Lower leg skin (tissue), 4 donors: ENCODE results near the gene MAP4K3. TPM values are rescaled to one million over a fixed set of nuclear protein-coding genes. Genes with fewer than 3 reads are reported as not detected.

Source experiments
- DNase-seq, 2 donors: peaks; one replicate each; pipeline ENCODE4 v3.0.0-alpha.2; 2019; ENCODE audit warnings: low spot score in 2 of 2
- H3K4me3 ChIP-seq: fragments of 200-600 bp; sonication (generic); 2 replicates; pipeline ENCODE4 v1.5.1; 2017; ENCODE audit warnings: mild to moderate bottlenecking, low read depth; ENCODE audit not compliant: poor library complexity, severe bottlenecking
- CTCF ChIP-seq, 3 donors: fragments of 450-650 bp; IDR thresholded peaks; one replicate each; pipeline ENCODE4 v1.5.1; 2016; ENCODE audit warnings: antibody characterized with exemption in 3 of 3, mild to moderate bottlenecking in 3 of 3, moderate library complexity in 2 of 3
- POLR2A ChIP-seq, 2 donors: fragments of 450-650 bp; IDR thresholded peaks; one replicate each; pipeline ENCODE4 v1.6.1; 2016 to 2017; ENCODE audit warnings: antibody characterized with exemption in 2 of 2, mild to moderate bottlenecking in 1 of 2, moderate library complexity in 1 of 2
- WGBS, 2 donors: methylation state at CpG; one replicate each; pipeline ENCODE4 v1.1.5; 2018; 5-methylcytosine and 5-hydroxymethylcytosine counted together
- intact Hi-C: fragments of 100-400 bp; cut with DNase I; formaldehyde crosslinking; loops from one replicate; pipeline ENCODE4 v1.15.0; 2023; ENCODE audit warnings: low total_unique reads
- total RNA-seq, 4 donors: library from RNA; depleted of rRNA; stranded (reverse); fragments of >200 nt; gene quantifications; one replicate each; pipeline ENCODE4 v1.1.0, GENCODE V29; 2016

MAP4K3 gene
- total RNA-seq, 4 donors from 2014 or later: 43.1 to 68.8 (median 45.6) TPM

GRCh38 chr2:39359453-39360038, 77.5 kb downstream of the MAP4K3 start:
- TF ChIP-seq POLR2A (IDR thresholded peaks at IDR 0.05) (no peak), CTCF (IDR thresholded peaks at IDR 0.05) (no peak)
- intact Hi-C loops: no loop called here
- no peak overlapping the region for H3K4me3 ChIP-seq
- WGBS, 2 donors: 99 to 100% methylated on average over 5 of the region's 5 CpGs
- no peak for DNase-seq

GRCh38 chr2:39356922-39357639, 80.0 kb downstream of the MAP4K3 start:
- WGBS, 2 donors: 93 to 100% methylated on average over 1 of the region's 1 CpG
- DNase-seq: no peak
- intact Hi-C loops: no loop called here
- H3K4me3 ChIP-seq: no peak overlapping the region
- TF ChIP-seq CTCF (IDR thresholded peaks at IDR 0.05) (no peak), POLR2A (IDR thresholded peaks at IDR 0.05) (no peak)

GRCh38 chr2:39350658-39351057, 86.4 kb downstream of the MAP4K3 start:
- H3K4me3 ChIP-seq: no peak overlapping the region
- WGBS, 2 donors: 86 to 91% methylated on average over 3 of the region's 3 CpGs
- no peak for DNase-seq
- no peak for TF ChIP-seq CTCF (IDR thresholded peaks at IDR 0.05)
- no peak for TF ChIP-seq POLR2A (IDR thresholded peaks at IDR 0.05)
- intact Hi-C loops: no loop called here

- intact Hi-C loops: no loop called here
- DNase-seq: no peak
- WGBS, 2 donors: 90 to 94% methylated on average over 3 of the region's 3 CpGs
- TF ChIP-seq POLR2A (IDR thresholded peaks at IDR 0.05) (no peak), CTCF (IDR thresholded peaks at IDR 0.05) (no peak)
- H3K4me3 ChIP-seq: no peak overlapping the region
These were observed 98.6 kb downstream of the MAP4K3 start for GRCh38 chr2:39338502-39338901.

GRCh38 chr2:39335930-39336329, 101.2 kb downstream of the MAP4K3 start:
- 95 to 97% methylated on average over 3 of the region's 3 CpGs for WGBS, 2 donors
- no peak for DNase-seq
- intact Hi-C loops: no loop called here
- TF ChIP-seq CTCF (IDR thresholded peaks at IDR 0.05) (no peak), POLR2A (IDR thresholded peaks at IDR 0.05) (no peak)
- H3K4me3 ChIP-seq: no peak overlapping the region
